Kidney epithelial cell (primary cell): ENCODE measurements around the gene WBP2NL. TPM values are rescaled to one million over a fixed set of nuclear protein-coding genes. Genes with fewer than 3 reads are reported as not detected.

Experiments used
- DNase-seq: peaks from one replicate; pipeline ENCODE4 v3.0.0-alpha.2; 2010; ENCODE audit warnings: low read depth
- H3K27me3 ChIP-seq: 2 replicates; pipeline ENCODE4 v1.6.0; 2011; ENCODE audit warnings: low read length; ENCODE audit not compliant: control insufficient read depth, insufficient read depth
- H3K36me3 ChIP-seq: 2 replicates; pipeline ENCODE4 v1.5.1; 2011; ENCODE audit warnings: low read length; ENCODE audit not compliant: control insufficient read depth, insufficient read depth
- H3K4me3 ChIP-seq: 2 replicates; pipeline ENCODE4 v1.5.1; 2011; ENCODE audit warnings: low read depth, mild to moderate bottlenecking, control low read depth, low read length
- total RNA-seq: library from RNA; depleted of rRNA; stranded (reverse); fragments of >200 nt; gene quantifications from 2 replicates; pipeline ENCODE4 v1.2.3, GENCODE V29; 2015
- TF ChIP-seq, protein P1 (sequence below): IDR thresholded peaks from 2 replicates; pipeline ENCODE4 v1.5.1; 2011; ENCODE audit warnings: mild to moderate bottlenecking, moderate library complexity, low read length, control low read depth, inconsistent platforms; ENCODE audit not compliant: insufficient read depth, poor library complexity, severe bottlenecking

WBP2NL gene
- total RNA-seq, 1 donor from 2014 or later, result 2.6 TPM

DNA sequence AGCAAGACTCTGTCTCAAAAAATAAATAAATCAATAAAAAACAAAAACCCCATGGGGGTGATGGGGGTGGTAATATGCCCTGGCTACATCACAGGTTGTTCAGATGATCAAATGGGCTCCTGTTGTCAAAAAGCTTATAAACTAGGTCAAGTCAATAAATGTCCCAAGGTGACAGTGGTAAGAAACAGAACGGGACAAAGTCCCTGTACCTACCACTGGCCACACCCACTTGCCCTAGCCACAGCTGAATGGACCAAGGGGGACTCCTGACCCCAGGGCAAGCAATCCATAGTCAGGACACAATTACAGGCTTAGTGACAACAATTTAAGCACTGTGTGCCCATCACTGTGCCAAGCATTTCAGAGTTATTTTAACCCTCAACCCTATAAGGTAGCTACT is 66.0 kb downstream of the WBP2NL start:
- H3K36me3 ChIP-seq, result no peaks in the 10 kb centered on the region
- no peak overlapping the region for H3K4me3 ChIP-seq
- TF ChIP-seq, protein P1, sequence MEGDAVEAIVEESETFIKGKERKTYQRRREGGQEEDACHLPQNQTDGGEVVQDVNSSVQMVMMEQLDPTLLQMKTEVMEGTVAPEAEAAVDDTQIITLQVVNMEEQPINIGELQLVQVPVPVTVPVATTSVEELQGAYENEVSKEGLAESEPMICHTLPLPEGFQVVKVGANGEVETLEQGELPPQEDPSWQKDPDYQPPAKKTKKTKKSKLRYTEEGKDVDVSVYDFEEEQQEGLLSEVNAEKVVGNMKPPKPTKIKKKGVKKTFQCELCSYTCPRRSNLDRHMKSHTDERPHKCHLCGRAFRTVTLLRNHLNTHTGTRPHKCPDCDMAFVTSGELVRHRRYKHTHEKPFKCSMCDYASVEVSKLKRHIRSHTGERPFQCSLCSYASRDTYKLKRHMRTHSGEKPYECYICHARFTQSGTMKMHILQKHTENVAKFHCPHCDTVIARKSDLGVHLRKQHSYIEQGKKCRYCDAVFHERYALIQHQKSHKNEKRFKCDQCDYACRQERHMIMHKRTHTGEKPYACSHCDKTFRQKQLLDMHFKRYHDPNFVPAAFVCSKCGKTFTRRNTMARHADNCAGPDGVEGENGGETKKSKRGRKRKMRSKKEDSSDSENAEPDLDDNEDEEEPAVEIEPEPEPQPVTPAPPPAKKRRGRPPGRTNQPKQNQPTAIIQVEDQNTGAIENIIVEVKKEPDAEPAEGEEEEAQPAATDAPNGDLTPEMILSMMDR, result no peak
- no peak for DNase-seq
- H3K27me3 ChIP-seq, result no peaks in the 10 kb centered on the region

DNA sequence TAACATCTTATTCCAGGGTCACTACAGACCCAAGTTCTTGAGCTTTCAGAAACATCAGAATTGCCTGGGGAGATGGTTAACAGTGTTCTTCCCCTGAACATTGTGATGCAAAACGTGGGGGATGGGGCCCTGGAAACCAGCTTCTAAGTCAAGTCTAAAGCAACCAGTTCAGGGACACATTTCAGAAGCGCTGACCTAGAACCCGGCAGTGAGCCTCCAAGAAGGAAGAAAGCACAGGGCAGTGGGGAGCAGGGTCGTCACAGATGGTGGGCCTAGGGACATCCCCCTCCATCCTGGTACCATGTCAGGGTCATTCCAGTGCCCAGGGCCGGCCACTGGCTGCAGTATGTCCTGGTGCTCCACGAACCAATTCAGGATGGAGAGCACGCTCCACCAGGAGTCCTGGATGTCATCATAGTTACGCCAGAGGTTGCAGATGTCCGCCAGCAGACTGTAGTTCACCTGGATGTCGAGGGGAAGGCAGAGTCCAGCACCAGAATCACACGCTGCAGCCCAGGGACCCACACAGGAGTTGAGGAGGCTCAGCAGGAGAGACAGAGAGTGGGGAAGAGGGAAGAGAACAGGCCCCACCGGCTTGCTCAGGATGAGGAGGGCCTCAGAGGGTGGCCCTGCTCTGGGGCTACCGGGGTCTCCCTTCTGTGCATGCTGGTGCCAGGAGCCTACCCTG is 67.0 kb downstream of the WBP2NL start:
- DNase-seq, result no peak
- Histone ChIP-seq H3K4me3 (no peak overlapping the region), H3K27me3 (no peaks in the 10 kb centered on the region), H3K36me3 (no peaks in the 10 kb centered on the region)
- TF ChIP-seq, protein P1, result no peak

DNA sequence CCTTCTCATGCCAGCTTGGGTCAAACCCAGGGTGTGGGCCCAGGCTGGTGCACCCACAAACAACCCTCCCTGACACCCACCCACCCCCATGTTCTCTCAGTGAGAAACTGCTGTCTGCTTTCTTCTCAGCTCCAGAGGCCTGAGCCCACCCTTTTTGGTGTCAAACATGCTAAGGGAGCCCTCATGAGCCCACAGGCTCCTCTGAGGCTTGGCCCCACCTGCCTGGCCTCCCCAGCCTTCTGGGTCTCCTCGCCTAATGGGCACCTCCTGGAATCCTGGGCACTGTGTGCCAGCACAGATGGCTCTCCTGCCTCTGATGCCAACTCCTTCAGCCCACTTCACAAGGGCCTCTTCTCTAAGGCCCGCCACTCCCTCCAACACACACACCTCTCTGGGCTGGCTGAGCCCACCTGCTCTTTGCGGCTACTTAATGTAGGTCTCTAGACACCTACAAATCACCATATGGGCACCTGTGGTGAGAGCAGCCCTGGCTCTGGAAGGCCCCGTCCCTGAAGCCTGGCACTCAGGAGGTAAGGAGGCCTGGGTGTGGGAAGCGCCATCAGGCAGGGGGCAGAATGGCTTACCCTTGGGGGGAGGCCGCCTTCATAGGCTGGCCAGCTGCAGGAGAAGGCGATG is 67.7 kb downstream of the WBP2NL start:
- TF ChIP-seq, protein P1, result no peak

DNA sequence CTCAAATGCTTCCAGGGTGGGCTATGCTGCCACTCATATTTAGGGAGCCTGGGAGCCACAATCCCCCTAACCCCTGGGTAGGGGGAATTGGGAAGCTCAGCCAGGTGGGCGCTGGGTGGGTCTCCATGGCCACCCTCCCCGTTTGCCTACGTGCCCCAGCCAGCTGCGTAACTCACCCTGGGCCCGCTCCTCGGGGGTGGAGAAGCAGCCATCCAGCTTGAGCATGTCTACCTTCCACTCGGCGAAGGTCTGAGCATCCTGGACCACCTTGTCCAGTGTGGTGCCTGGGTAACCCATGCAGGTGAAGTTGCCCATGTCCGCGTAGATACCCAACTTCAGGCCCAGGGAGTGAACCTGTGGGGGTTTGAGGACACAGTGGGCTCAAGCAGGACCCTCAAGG is 68.3 kb downstream of the WBP2NL start:
- Histone ChIP-seq H3K4me3 (no peak overlapping the region), H3K27me3 (no peaks in the 10 kb centered on the region), H3K36me3 (no peaks in the 10 kb centered on the region)
- TF ChIP-seq, protein P1, result no peak
- DNase-seq, result no peak

More for the DNA sequence above, 67.7 kb downstream of the WBP2NL start:
- Histone ChIP-seq H3K4me3 (no peak overlapping the region), H3K36me3 (no peaks in the 10 kb centered on the region), H3K27me3 (no peaks in the 10 kb centered on the region)
- no peak for DNase-seq

DNA sequence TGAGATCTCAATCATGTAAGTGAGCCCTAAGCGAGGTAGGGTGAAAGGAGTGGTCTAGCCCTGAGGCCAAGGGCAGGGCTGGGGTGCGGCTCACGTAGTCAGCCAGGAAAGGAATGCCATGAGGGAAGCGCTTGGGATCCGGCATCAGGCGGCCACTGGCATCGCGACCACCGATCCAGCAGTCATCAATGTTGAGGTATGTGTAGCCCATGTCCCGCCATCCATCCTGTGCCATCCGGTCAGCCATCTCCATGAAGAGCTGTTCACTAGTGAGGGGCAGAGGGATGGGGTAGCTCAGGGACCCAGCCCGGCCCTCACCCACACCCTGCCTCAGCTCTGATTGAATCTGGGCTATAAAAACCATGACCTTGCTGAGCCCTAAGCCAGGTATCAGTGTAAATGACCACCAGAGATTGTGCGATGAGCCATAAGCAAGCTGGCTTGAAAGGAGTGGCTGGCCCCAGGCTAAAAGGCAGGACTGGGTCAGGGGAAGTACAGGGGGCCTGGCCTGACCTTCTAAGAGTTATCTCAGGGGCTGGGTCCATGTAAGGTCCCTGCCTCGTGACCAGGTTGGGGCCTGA is 69.2 kb downstream of the WBP2NL start:
- DNase-seq, result no peak
- no peaks in the 10 kb centered on the region for H3K36me3 ChIP-seq

More for the DNA sequence above, 69.2 kb downstream of the WBP2NL start:
- H3K4me3 ChIP-seq, result no peak overlapping the region
- TF ChIP-seq, protein P1, result no peak
- no peaks in the 10 kb centered on the region for H3K27me3 ChIP-seq
